HUDEP-2 (cell line): ENCODE data around the gene PLEK2.
"Not testable (repeated sequence)": the region's sequence is repeated elsewhere in the genome, so short reads cannot be mapped to it uniquely, and the experiment has no call there.

ENCODE experiments used
- DNase-seq, 76 experiments: peaks; one replicate each; lab custom pipeline; 2025; ENCODE audit not compliant: unreplicated experiment in 76 of 76; lab: John Stamatoyannopoulos, UW

PLEK2 gene

GRCh38 chr14:67408122-67408801 is 3.7 kb downstream of the PLEK2 start:
- DNase-seq, result not testable (repeated sequence)

GRCh38 chr14:67405771-67406170 is 6.2 kb downstream of the PLEK2 start:
- no peak for DNase-seq

- DNase-seq, result no peak
Observed at GRCh38 chr14:67400434-67400833, 11.5 kb downstream of the PLEK2 start.

GRCh38 chr14:67397536-67397935 is 14.4 kb downstream of the PLEK2 start:
- no peak for DNase-seq

GRCh38 chr14:67396381-67396970 is 15.5 kb downstream of the PLEK2 start:
- no peak for DNase-seq

- no peak for DNase-seq
Observed at GRCh38 chr14:67395876-67396189, 16.1 kb downstream of the PLEK2 start.

GRCh38 chr14:67395086-67395875 is 16.7 kb downstream of the PLEK2 start:
- DNase-seq, result no peak

GRCh38 chr14:67393689-67394088 is 18.3 kb downstream of the PLEK2 start:
- no peak for DNase-seq

- DNase-seq, result peak in 1 of 76 experiments; percentile 7
Observed at GRCh38 chr14:67392800-67393199, 19.2 kb downstream of the PLEK2 start.

- DNase-seq, result no peak
Observed at GRCh38 chr14:67392123-67392522, 19.8 kb downstream of the PLEK2 start.

- DNase-seq, result peak in 37 of 76 experiments; percentile 13 to 70 (median 28)
Observed at GRCh38 chr14:67391268-67391667, 20.7 kb downstream of the PLEK2 start.

- no peak for DNase-seq
Observed at GRCh38 chr14:67389811-67390534, 22.0 kb downstream of the PLEK2 start.

- peak in 16 of 76 experiments; percentile 7 to 68 (median 24) for DNase-seq
Observed at GRCh38 chr14:67389275-67389674, 22.7 kb downstream of the PLEK2 start.

GRCh38 chr14:67387195-67387594 is 24.8 kb downstream of the PLEK2 start:
- DNase-seq, result no peak

GRCh38 chr14:67385618-67386017 is 26.3 kb downstream of the PLEK2 start:
- DNase-seq, result no peak

GRCh38 chr14:67385120-67385519 is 26.8 kb downstream of the PLEK2 start:
- DNase-seq, result peak in 3 of 76 experiments; percentile 5 to 19 (median 7)

GRCh38 chr14:67377916-67378315 is 34.0 kb downstream of the PLEK2 start:
- no peak for DNase-seq

GRCh38 chr14:67373347-67373746 is 38.6 kb downstream of the PLEK2 start:
- no peak for DNase-seq

GRCh38 chr14:67372833-67373232 is 39.1 kb downstream of the PLEK2 start:
- DNase-seq, result no peak

- no peak for DNase-seq
Observed at GRCh38 chr14:67371247-67372148, 40.5 kb downstream of the PLEK2 start.
